ENCODE measurements around the gene IMPG1. TPM values are rescaled to one million over a fixed set of nuclear protein-coding genes. Genes with fewer than 3 reads are reported as not detected.

The IMPG1 gene
- total RNA-seq, 4 donors from 2014 or later, result not detected

GRCh38 chr6:75882734-75883133, 189.7 kb downstream of the IMPG1 start:
- H3K27me3 ChIP-seq, result no peaks in the 10 kb centered on the region
- H3K4me3 ChIP-seq, result no peak overlapping the region
- no peak overlapping the region for H3K27ac ChIP-seq
- no peaks in the 10 kb centered on the region for H3K9me3 ChIP-seq
- in situ Hi-C loops (cut with MboI; ENCODE audit: low pct_ligation_motif_present in 1 of 4, low pct_unique_long_range_greater_than_20kb in 1 of 4, low sequenced_read_pairs in 3 of 4), result no loop called here
- 47 to 68% methylated on average over 2 of the region's 2 CpGs for WGBS, 2 donors (ENCODE audit: low coverage in 1 of 2)
- intact Hi-C loops (cut with DNase I; ENCODE audit: low total_unique reads), result no loop called here
- no peaks in the 10 kb centered on the region for H3K4me1 ChIP-seq
- H3K36me3 ChIP-seq, result peaks cover 0 to 11% (median 0%) of the 10 kb centered on the region in 4 donors
- DNase-seq, result no peak
- no peak for TF ChIP-seq POLR2AphosphoS5 (IDR thresholded peaks at IDR 0.05)

- no peaks in the 10 kb centered on the region for H3K9me3 ChIP-seq
- no peak overlapping the region for H3K4me3 ChIP-seq
- H3K36me3 ChIP-seq, result peaks cover 0 to 12% (median 2%) of the 10 kb centered on the region in 4 donors
- no peak for TF ChIP-seq POLR2A (IDR thresholded peaks at IDR 0.05)
- TF ChIP-seq POLR2AphosphoS5 (IDR thresholded peaks at IDR 0.05), result no peak
- TF ChIP-seq EP300 (IDR thresholded peaks at IDR 0.05; ENCODE audit: low read depth), result no peak
- TF ChIP-seq, protein P1, sequence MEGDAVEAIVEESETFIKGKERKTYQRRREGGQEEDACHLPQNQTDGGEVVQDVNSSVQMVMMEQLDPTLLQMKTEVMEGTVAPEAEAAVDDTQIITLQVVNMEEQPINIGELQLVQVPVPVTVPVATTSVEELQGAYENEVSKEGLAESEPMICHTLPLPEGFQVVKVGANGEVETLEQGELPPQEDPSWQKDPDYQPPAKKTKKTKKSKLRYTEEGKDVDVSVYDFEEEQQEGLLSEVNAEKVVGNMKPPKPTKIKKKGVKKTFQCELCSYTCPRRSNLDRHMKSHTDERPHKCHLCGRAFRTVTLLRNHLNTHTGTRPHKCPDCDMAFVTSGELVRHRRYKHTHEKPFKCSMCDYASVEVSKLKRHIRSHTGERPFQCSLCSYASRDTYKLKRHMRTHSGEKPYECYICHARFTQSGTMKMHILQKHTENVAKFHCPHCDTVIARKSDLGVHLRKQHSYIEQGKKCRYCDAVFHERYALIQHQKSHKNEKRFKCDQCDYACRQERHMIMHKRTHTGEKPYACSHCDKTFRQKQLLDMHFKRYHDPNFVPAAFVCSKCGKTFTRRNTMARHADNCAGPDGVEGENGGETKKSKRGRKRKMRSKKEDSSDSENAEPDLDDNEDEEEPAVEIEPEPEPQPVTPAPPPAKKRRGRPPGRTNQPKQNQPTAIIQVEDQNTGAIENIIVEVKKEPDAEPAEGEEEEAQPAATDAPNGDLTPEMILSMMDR (IDR thresholded peaks at IDR 0.05), result no peak
- intact Hi-C loops (cut with DNase I; ENCODE audit: low total_unique reads), result no loop called here
- H3K4me1 ChIP-seq, result no peaks in the 10 kb centered on the region
- no peaks in the 10 kb centered on the region for H3K27me3 ChIP-seq
- in situ Hi-C loops (cut with MboI; ENCODE audit: low pct_ligation_motif_present in 1 of 4, low pct_unique_long_range_greater_than_20kb in 1 of 4, low sequenced_read_pairs in 3 of 4), result no loop called here
- WGBS, 2 donors (ENCODE audit: low coverage in 1 of 2), result 75 to 88% methylated on average over 1 of the region's 1 CpG
- DNase-seq, result no peak
- no peak overlapping the region for H3K27ac ChIP-seq
These were observed 192.2 kb downstream of the IMPG1 start for GRCh38 chr6:75880305-75880704.

GRCh38 chr6:75876152-75876551, 196.3 kb downstream of the IMPG1 start:
- no peak for TF ChIP-seq POLR2A (IDR thresholded peaks at IDR 0.05)
- TF ChIP-seq, protein P1 (IDR thresholded peaks at IDR 0.05), result no peak
- no peak for TF ChIP-seq POLR2AphosphoS5 (IDR thresholded peaks at IDR 0.05)
- no peak for TF ChIP-seq EP300 (IDR thresholded peaks at IDR 0.05; ENCODE audit: low read depth)
- no peaks in the 10 kb centered on the region for H3K9me3 ChIP-seq
- H3K4me3 ChIP-seq, result no peak overlapping the region
- no peaks in the 10 kb centered on the region for H3K27me3 ChIP-seq
- no peaks in the 10 kb centered on the region for H3K4me1 ChIP-seq
- intact Hi-C loops (cut with DNase I; ENCODE audit: low total_unique reads), result no loop called here
- DNase-seq, result no peak
- in situ Hi-C loops (cut with MboI; ENCODE audit: low pct_ligation_motif_present in 1 of 4, low pct_unique_long_range_greater_than_20kb in 1 of 4, low sequenced_read_pairs in 3 of 4), result no loop called here
- no peak overlapping the region for H3K27ac ChIP-seq
- peaks cover 0 to 12% (median 4%) of the 10 kb centered on the region in 4 donors for H3K36me3 ChIP-seq

- 79 to 84% methylated on average over 2 of the region's 2 CpGs for WGBS, 2 donors (ENCODE audit: low coverage in 1 of 2)
These were observed 198.2 kb downstream of the IMPG1 start for GRCh38 chr6:75874224-75874623.

More at GRCh38 chr6:75874224-75874623, 198.2 kb downstream of the IMPG1 start:
- in situ Hi-C loops (cut with MboI; ENCODE audit: low pct_ligation_motif_present in 1 of 4, low pct_unique_long_range_greater_than_20kb in 1 of 4, low sequenced_read_pairs in 3 of 4) (no loop called here), intact Hi-C loops (cut with DNase I; ENCODE audit: low total_unique reads) (no loop called here)
- H3K9me3 ChIP-seq, result no peaks in the 10 kb centered on the region
- no peak for TF ChIP-seq EP300 (IDR thresholded peaks at IDR 0.05; ENCODE audit: low read depth)
- TF ChIP-seq, protein P1 (IDR thresholded peaks at IDR 0.05), result no peak
- no peak for TF ChIP-seq POLR2AphosphoS5 (IDR thresholded peaks at IDR 0.05)
- TF ChIP-seq POLR2A (IDR thresholded peaks at IDR 0.05), result no peak
- peaks cover 0 to 9% (median 2%) of the 10 kb centered on the region in 4 donors for H3K36me3 ChIP-seq
- H3K27me3 ChIP-seq, result no peaks in the 10 kb centered on the region
- H3K27ac ChIP-seq, result no peak overlapping the region
- no peaks in the 10 kb centered on the region for H3K4me1 ChIP-seq
- DNase-seq, result no peak
- no peak overlapping the region for H3K4me3 ChIP-seq

Small RNA genes within 50 kb of the gene (small RNA-seq; reads per million reads assigned to genes)
- gene RF00019, result 0 reads per million in 4 donors
- gene RNU6-248P, result 0 reads per million in 4 donors
